Osteocyte (in vitro differentiated cells): ENCODE results near the gene IGFBP1. TPM values are rescaled to one million over a fixed set of nuclear protein-coding genes. Genes with fewer than 3 reads are reported as not detected.

ENCODE experiments used
- DNase-seq: peaks from one replicate; pipeline ENCODE4 v3.0.0; 2021; ENCODE audit warnings: mixed read lengths; ENCODE audit not compliant: unreplicated experiment; ENCODE audit errors: extremely low spot score
- H3K27ac Mint-ChIP-seq: one replicate; pipeline ENCODE4 v1.8.0; 2021; ENCODE audit warnings: mild to moderate bottlenecking, mixed read lengths; ENCODE audit not compliant: unreplicated experiment
- H3K27me3 Mint-ChIP-seq: one replicate; pipeline ENCODE4 v1.8.0; 2021; ENCODE audit warnings: mixed read lengths; ENCODE audit not compliant: unreplicated experiment
- H3K36me3 Mint-ChIP-seq: one replicate; pipeline ENCODE4 v1.8.0; 2021; ENCODE audit warnings: mixed read lengths; ENCODE audit not compliant: unreplicated experiment
- H3K4me1 Mint-ChIP-seq: one replicate; pipeline ENCODE4 v1.8.0; 2021; ENCODE audit warnings: mixed read lengths; ENCODE audit not compliant: unreplicated experiment
- H3K4me3 Mint-ChIP-seq: one replicate; pipeline ENCODE4 v1.8.0; 2021; ENCODE audit warnings: mild to moderate bottlenecking, moderate library complexity, mixed read lengths; ENCODE audit not compliant: unreplicated experiment
- H3K9me3 Mint-ChIP-seq: one replicate; pipeline ENCODE4 v1.8.0; 2021; ENCODE audit warnings: mixed read lengths; ENCODE audit not compliant: unreplicated experiment
- total RNA-seq: library from RNA; stranded (reverse); gene quantifications from 2 replicates; pipeline ENCODE4 v1.2.1, GENCODE V29; 2021
- TF ChIP-seq, protein P1 (sequence below): fragments of 200-600 bp; sonication (generic); IDR thresholded peaks from 2 replicates; pipeline ENCODE4 v1.5.0; 2021; ENCODE audit warnings: antibody characterized with exemption, mild to moderate bottlenecking, moderate library complexity

IGFBP1 gene
- total RNA-seq, 1 donor from 2014 or later: 2.4 TPM

DNA sequence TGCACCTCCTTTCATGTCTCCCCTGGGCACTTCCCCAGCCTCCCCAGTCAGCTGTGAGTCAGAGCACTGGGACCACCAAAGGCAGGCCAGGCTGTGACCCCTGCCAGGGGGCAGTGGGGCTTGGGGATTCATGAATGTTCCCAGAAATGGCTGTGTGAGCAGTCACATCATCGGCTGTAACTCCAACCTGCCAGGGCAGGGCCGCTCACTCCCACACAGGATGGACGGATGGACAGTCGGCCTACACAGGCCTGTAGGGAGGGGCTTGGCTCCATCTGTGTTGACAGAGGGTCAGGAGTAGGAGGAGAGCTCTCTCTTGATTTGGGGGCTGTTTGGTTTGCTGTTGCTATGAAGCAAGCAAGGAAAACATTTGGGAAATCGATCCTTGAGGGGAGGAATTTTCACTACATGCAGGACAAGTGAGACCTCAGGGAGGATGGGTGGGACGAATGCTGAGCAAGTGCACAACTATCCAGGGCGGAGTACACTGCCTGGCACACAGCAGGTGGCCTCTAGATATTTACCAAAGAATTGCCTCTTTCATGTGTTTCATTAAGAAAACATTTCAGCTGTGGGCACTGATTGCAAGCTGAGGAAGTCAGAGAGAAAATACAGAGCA lies 2.9 kb upstream of the IGFBP1 start:
- no peak for DNase-seq
- Mint-ChIP-seq H3K4me3 (no peak overlapping the region), H3K36me3 (no peaks in the 10 kb centered on the region), H3K27ac (peak overlapping the region; percentile 92), H3K27me3 (no peaks in the 10 kb centered on the region), H3K9me3 (no peaks in the 10 kb centered on the region), H3K4me1 (peaks cover 74% of the 10 kb centered on the region)
- TF ChIP-seq, protein P1, sequence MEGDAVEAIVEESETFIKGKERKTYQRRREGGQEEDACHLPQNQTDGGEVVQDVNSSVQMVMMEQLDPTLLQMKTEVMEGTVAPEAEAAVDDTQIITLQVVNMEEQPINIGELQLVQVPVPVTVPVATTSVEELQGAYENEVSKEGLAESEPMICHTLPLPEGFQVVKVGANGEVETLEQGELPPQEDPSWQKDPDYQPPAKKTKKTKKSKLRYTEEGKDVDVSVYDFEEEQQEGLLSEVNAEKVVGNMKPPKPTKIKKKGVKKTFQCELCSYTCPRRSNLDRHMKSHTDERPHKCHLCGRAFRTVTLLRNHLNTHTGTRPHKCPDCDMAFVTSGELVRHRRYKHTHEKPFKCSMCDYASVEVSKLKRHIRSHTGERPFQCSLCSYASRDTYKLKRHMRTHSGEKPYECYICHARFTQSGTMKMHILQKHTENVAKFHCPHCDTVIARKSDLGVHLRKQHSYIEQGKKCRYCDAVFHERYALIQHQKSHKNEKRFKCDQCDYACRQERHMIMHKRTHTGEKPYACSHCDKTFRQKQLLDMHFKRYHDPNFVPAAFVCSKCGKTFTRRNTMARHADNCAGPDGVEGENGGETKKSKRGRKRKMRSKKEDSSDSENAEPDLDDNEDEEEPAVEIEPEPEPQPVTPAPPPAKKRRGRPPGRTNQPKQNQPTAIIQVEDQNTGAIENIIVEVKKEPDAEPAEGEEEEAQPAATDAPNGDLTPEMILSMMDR: no peak

DNA sequence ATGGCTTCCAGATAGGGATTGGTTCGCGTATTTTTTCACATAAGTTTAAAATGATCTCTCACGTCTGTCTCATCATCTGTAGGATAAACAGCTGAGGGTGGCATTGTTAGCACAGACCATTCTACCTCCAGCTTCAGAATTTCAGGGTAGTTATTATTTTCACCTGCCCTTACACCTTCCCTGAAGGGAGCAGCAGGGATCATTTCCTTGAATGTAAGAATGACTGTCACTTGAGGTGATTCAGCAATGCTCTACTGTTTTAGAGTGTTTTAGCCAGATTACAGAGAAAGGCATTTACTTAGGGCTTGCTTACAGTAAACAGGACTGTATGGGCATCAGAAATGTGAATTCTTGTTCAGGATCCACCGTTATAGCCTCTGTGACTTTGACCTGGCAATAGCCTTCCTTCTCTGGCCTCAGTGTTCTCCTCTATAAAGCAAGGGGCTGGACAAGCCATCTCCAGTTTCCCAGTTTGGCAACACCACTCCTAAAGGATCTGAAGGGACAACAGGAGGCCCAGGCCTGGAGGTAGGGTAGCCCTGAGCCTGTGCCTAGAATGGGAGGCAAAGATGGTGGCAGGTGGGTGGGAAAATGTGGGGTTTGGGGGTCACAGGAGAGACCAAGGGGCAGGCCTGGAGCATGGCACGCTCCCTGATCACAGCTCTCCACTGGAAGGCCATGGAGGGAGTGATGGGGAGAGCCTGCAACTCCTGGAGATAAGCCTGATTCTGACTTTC lies 1.2 kb upstream of the IGFBP1 start:
- no peak overlapping the region for H3K4me3 Mint-ChIP-seq
- no peak for DNase-seq
- H3K4me1 Mint-ChIP-seq: peaks cover 76% of the 10 kb centered on the region
- no peaks in the 10 kb centered on the region for H3K27me3 Mint-ChIP-seq
- TF ChIP-seq, protein P1: no peak
- H3K27ac Mint-ChIP-seq: peak overlapping the region; percentile 92
- H3K9me3 Mint-ChIP-seq: no peaks in the 10 kb centered on the region
- H3K36me3 Mint-ChIP-seq: no peaks in the 10 kb centered on the region

DNA sequence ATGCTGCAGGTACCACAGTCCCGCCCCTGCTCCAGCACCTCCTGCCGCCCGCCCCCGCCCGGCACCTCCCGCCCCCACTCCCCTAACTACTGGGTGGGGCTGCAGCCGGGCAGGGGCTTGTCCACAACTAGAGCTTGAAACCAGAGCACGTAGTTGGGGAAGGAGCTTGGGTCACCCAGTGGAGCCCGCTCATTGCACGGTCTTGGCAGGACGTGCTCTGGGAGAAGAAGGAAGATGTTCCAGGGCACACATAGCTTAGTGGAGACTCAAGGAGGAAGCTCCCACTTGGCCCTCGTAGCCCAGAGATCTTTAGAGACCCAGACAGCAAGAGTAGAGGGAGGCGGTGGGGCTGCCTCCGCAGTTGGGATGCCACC lies 692 bp downstream of the IGFBP1 start:
- H3K27me3 Mint-ChIP-seq: no peaks in the 10 kb centered on the region
- no peak for DNase-seq
- peak overlapping the region; percentile 53 for H3K27ac Mint-ChIP-seq
- peaks cover 63% of the 10 kb centered on the region for H3K4me1 Mint-ChIP-seq
- peak overlapping the region; percentile 59 for H3K4me3 Mint-ChIP-seq
- no peaks in the 10 kb centered on the region for H3K36me3 Mint-ChIP-seq
- no peaks in the 10 kb centered on the region for H3K9me3 Mint-ChIP-seq
- TF ChIP-seq, protein P1: no peak

DNA sequence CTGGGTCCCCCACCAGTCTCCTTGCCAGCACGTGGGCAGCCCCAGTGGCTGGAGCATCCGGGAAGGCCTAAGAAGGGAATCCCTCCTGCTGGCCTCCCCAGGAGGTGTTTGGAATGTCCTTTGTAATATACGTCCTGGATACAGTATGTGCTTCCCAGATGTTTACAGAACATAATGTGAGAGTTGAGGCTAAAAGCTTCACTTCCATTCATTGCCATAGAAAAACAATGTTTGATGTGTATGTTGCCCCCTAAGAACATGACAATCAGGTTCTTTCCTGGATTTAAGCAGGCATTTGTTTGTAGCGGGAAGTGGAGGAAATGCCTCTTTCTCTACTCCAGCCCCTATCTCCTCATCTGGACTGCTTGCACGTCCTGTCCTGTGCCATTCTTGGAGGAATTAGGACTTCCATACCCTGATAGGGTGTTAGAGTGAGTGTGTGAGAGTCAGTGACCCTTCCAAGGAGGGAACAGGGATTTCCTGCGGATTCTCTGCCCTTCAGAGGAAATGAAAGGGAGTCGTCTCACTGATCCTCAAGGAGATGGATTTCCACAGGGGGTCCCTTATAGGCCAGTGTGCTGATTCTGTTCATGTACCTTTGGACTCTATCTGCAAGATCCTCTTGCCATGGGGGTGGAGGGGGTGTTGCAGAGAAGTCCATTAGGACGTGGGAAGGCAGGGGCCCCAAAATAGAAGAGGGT lies 1.2 kb downstream of the IGFBP1 start:
- Mint-ChIP-seq H3K27me3 (no peaks in the 10 kb centered on the region), H3K9me3 (no peaks in the 10 kb centered on the region), H3K4me1 (peaks cover 57% of the 10 kb centered on the region), H3K36me3 (no peaks in the 10 kb centered on the region), H3K4me3 (peak overlapping the region; percentile 59), H3K27ac (peak overlapping the region; percentile 53)
- TF ChIP-seq, protein P1: no peak
- no peak for DNase-seq
